ENCODE data around the gene CILP. TPM values are rescaled to one million over a fixed set of nuclear protein-coding genes. Genes with fewer than 3 reads are reported as not detected.

CILP gene
- total and polyA plus RNA-seq, 2 experiments from 2014 or later: 0.03 TPM; not detected in 1

DNA sequence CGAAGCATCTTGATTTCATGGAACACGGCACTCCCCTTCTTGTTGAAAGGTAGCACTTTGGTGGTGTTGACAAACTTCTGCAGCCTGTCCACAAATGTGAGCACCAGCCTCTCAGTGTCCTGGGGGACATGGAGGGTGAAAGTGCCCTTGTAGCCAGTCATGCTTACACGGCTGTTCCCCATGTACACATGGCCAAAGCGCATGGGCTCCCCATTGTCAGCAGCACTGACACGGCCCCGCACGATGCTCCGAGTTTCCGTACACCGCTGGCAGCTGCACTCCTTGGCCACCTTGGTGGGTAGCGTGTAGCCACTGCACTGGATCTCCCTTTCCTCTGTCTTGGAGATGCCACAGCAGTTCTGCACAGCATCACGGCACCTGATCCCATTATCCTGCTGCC, 12.7 kb downstream of the CILP start (continued):
- TF ChIP-seq, protein P1, sequence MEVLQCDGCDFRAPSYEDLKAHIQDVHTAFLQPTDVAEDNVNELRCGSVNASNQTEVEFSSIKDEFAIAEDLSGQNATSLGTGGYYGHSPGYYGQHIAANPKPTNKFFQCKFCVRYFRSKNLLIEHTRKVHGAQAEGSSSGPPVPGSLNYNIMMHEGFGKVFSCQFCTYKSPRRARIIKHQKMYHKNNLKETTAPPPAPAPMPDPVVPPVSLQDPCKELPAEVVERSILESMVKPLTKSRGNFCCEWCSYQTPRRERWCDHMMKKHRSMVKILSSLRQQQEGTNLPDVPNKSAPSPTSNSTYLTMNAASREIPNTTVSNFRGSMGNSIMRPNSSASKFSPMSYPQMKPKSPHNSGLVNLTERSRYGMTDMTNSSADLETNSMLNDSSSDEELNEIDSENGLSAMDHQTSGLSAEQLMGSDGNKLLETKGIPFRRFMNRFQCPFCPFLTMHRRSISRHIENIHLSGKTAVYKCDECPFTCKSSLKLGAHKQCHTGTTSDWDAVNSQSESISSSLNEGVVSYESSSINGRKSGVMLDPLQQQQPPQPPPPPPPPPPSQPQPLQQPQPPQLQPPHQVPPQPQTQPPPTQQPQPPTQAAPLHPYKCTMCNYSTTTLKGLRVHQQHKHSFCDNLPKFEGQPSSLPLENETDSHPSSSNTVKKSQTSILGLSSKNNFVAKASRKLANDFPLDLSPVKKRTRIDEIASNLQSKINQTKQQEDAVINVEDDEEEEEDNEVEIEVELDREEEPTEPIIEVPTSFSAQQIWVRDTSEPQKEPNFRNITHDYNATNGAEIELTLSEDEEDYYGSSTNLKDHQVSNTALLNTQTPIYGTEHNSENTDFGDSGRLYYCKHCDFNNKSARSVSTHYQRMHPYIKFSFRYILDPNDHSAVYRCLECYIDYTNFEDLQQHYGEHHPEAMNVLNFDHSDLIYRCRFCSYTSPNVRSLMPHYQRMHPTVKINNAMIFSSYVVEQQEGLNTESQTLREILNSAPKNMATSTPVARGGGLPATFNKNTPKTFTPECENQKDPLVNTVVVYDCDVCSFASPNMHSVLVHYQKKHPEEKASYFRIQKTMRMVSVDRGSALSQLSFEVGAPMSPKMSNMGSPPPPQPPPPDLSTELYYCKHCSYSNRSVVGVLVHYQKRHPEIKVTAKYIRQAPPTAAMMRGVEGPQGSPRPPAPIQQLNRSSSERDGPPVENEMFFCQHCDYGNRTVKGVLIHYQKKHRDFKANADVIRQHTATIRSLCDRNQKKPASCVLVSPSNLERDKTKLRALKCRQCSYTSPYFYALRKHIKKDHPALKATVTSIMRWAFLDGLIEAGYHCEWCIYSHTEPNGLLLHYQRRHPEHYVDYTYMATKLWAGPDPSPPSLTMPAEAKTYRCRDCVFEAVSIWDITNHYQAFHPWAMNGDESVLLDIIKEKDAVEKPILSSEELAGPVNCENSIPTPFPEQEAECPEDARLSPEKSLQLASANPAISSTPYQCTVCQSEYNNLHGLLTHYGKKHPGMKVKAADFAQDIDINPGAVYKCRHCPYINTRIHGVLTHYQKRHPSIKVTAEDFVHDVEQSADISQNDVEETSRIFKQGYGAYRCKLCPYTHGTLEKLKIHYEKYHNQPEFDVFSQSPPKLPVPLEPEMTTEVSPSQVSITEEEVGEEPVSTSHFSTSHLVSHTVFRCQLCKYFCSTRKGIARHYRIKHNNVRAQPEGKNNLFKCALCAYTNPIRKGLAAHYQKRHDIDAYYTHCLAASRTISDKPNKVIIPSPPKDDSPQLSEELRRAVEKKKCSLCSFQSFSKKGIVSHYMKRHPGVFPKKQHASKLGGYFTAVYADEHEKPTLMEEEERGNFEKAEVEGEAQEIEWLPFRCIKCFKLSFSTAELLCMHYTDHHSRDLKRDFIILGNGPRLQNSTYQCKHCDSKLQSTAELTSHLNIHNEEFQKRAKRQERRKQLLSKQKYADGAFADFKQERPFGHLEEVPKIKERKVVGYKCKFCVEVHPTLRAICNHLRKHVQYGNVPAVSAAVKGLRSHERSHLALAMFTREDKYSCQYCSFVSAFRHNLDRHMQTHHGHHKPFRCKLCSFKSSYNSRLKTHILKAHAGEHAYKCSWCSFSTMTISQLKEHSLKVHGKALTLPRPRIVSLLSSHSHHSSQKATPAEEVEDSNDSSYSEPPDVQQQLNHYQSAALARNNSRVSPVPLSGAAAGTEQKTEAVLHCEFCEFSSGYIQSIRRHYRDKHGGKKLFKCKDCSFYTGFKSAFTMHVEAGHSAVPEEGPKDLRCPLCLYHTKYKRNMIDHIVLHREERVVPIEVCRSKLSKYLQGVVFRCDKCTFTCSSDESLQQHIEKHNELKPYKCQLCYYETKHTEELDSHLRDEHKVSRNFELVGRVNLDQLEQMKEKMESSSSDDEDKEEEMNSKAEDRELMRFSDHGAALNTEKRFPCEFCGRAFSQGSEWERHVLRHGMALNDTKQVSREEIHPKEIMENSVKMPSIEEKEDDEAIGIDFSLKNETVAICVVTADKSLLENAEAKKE (CRISPR knock-in tag; IDR thresholded peaks at IDR 0.05): no peak

DNA sequence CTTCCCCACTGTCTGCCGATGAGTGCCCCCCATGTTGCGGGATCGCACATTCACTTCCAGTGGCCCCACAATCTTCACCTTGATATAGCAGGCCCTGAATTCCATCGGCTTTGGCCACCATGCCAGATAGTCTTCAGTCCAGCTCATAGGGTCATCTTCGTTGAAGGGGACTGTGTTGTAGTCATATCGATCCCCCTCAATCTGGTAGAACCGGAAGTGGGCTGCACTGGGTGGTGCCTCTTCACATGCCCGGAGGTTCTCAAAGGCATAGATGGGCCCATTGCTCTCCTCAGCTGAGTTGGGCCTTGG, 14.0 kb downstream of the CILP start:
- ATAC-seq: no peak
- Histone ChIP-seq H3K27me3 (ENCODE audit: insufficient read depth) (no peaks in the 10 kb centered on the region), H2AFZ (no peak overlapping the region), H3K4me3 (no peak overlapping the region), H3K4me2 (no peak overlapping the region), H3K27ac (ENCODE audit: low read depth) (no peak overlapping the region), H3K79me2 (replicated peaks; ENCODE audit: insufficient read depth) (no peaks in the 10 kb centered on the region), H3K9me2 (ENCODE audit: insufficient read depth) (no peaks in the 10 kb centered on the region), H3K36me3 (ENCODE audit: insufficient read depth) (no peaks in the 10 kb centered on the region), H3K4me1 (ENCODE audit: insufficient read depth) (no peaks in the 10 kb centered on the region), H3F3A (replicated peaks; ENCODE audit: low read depth) (no peaks in the 10 kb centered on the region), H4K20me1 (replicated peaks; ENCODE audit: insufficient read depth) (no peaks in the 10 kb centered on the region)
- H3K9me3 Mint-ChIP-seq: no peaks in the 10 kb centered on the region
- TF ChIP-seq STAT1 (IDR thresholded peaks at IDR 0.05; ENCODE audit: unreplicated experiment): no peak
- TF ChIP-seq, protein P2, sequence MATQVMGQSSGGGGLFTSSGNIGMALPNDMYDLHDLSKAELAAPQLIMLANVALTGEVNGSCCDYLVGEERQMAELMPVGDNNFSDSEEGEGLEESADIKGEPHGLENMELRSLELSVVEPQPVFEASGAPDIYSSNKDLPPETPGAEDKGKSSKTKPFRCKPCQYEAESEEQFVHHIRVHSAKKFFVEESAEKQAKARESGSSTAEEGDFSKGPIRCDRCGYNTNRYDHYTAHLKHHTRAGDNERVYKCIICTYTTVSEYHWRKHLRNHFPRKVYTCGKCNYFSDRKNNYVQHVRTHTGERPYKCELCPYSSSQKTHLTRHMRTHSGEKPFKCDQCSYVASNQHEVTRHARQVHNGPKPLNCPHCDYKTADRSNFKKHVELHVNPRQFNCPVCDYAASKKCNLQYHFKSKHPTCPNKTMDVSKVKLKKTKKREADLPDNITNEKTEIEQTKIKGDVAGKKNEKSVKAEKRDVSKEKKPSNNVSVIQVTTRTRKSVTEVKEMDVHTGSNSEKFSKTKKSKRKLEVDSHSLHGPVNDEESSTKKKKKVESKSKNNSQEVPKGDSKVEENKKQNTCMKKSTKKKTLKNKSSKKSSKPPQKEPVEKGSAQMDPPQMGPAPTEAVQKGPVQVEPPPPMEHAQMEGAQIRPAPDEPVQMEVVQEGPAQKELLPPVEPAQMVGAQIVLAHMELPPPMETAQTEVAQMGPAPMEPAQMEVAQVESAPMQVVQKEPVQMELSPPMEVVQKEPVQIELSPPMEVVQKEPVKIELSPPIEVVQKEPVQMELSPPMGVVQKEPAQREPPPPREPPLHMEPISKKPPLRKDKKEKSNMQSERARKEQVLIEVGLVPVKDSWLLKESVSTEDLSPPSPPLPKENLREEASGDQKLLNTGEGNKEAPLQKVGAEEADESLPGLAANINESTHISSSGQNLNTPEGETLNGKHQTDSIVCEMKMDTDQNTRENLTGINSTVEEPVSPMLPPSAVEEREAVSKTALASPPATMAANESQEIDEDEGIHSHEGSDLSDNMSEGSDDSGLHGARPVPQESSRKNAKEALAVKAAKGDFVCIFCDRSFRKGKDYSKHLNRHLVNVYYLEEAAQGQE (IDR thresholded peaks at IDR 0.05; ENCODE audit: unreplicated experiment): no peak
- no peaks in the 10 kb centered on the region for H3K27me3 Mint-ChIP-seq (ENCODE audit: insufficient read depth, low read depth, poor library complexity)
- no peak overlapping the region for H3K4me3 Mint-ChIP-seq
- peaks cover 7% of the 10 kb centered on the region; the same call in 1 of the 3 replicates for H3K4me1 Mint-ChIP-seq
- no peak overlapping the region for H3K27ac Mint-ChIP-seq
- H3K36me3 Mint-ChIP-seq (ENCODE audit: low read depth): no peaks in the 10 kb centered on the region
- no peak for DNase-seq (ENCODE audit: low spot score)
